ENCODE measurements around the gene PSMB11. TPM values are rescaled to one million over a fixed set of nuclear protein-coding genes. Genes with fewer than 3 reads are reported as not detected.

PSMB11 gene
- total RNA-seq, 1 experiment from 2014 or later, result not detected

GRCh38 chr14:23056145-23056955 lies 14.3 kb downstream of the PSMB11 start:
- Histone ChIP-seq H3K4me2 (ENCODE audit: insufficient read depth, insufficient read length, low read length) (peak overlapping the region; percentile 96), H2AK5ac (ENCODE audit: insufficient read length, low read length) (no peak overlapping the region), H3K56ac (ENCODE audit: insufficient read length, low read depth, low read length) (no peak overlapping the region), H3K4me1 (ENCODE audit: insufficient read depth, low read length) (no peaks in the 10 kb centered on the region; the same call in 1 of the 2 replicates), H2AFZ (ENCODE audit: low read length) (no peak overlapping the region), H2BK5ac (ENCODE audit: insufficient read length, low read length) (no peak overlapping the region), H4K20me1 (ENCODE audit: control insufficient read depth, insufficient read depth, insufficient read length) (no peaks in the 10 kb centered on the region), H2BK15ac (ENCODE audit: low read depth, low read length) (no peak overlapping the region), H3K27me3 (ENCODE audit: insufficient read depth, low read length) (no peaks in the 10 kb centered on the region), H2BK120ac (ENCODE audit: low read depth, low read length, poor library complexity, severe bottlenecking) (no peak overlapping the region), H3K9ac (ENCODE audit: extremely low read depth, insufficient read length, low read length) (peak overlapping the region; percentile 53), H3K79me1 (ENCODE audit: insufficient read depth, low read depth, low read length, poor library complexity, severe bottlenecking) (no peaks in the 10 kb centered on the region), H2BK20ac (ENCODE audit: low read depth, low read length, poor library complexity, severe bottlenecking) (no peak overlapping the region), H3K23ac (ENCODE audit: insufficient read length, low read depth, low read length) (no peak overlapping the region), H3T11ph (ENCODE audit: low read length) (no peak overlapping the region), H3K23me2 (ENCODE audit: insufficient read length, low read depth, low read length, poor library complexity, severe bottlenecking) (peaks cover 15% of the 10 kb centered on the region), H3K18ac (ENCODE audit: insufficient read length, low read depth, low read length) (no peak overlapping the region), H3K9me3 (ENCODE audit: control insufficient read depth, low read depth, low read length) (no peaks in the 10 kb centered on the region), H4K5ac (ENCODE audit: insufficient read length, low read depth, low read length) (no peak overlapping the region), H3K4ac (ENCODE audit: low read depth, low read length) (no peak overlapping the region), H3K79me2 (ENCODE audit: insufficient read depth, low read length) (no peaks in the 10 kb centered on the region), H3K14ac (ENCODE audit: insufficient read depth, low read length) (no peak overlapping the region; the same call in 1 of the 2 replicates), H2BK12ac (ENCODE audit: insufficient read length, low read depth, low read length) (no peak overlapping the region), H4K8ac (replicated peaks; ENCODE audit: insufficient read length, low read depth, low read length) (no peak overlapping the region), H3K27ac (ENCODE audit: insufficient read length, low read depth, low read length) (no peak overlapping the region), H4K91ac (ENCODE audit: insufficient read length, low read depth, low read length) (no peak overlapping the region)
- Mint-ChIP-seq H3K4me1 (peaks cover 16 to 19% of the 10 kb centered on the region in 2 experiments), H3K27ac (peak overlapping the region in 2 of 3 experiments; percentile 37 to 78; a peak in 3 of 7 replicates), H3K27me3 (ENCODE audit: low read depth) (peaks cover 9% of the 10 kb centered on the region), H3K36me3 (ENCODE audit: insufficient read depth in 1 of 3, low read depth in 3 of 3) (peaks cover 14 to 47% (median 40%) of the 10 kb centered on the region in 3 experiments), H3K4me3 (peak overlapping the region; percentile 64 to 84), H3K9me3 (no peaks in the 10 kb centered on the region)
- WGBS (ENCODE audit: extremely low coverage, insufficient read length, low lambda C conversion rate), result no CpG with 5 or more reads among the region's 17 CpGs
- peak; percentile 87 for DNase-seq
- TF ChIP-seq CTCF (conservative IDR thresholded peaks at IDR 0.05), result peak; percentile 83
